Testis (tissue), 3 donors: ENCODE measurements around the gene HLA-DPA1. TPM values are rescaled to one million over a fixed set of nuclear protein-coding genes. Genes with fewer than 3 reads are reported as not detected.
A peak's percentile ranks its signal among the peaks of the same experiment; 100 is the strongest.

Experiments used
- DNase-seq: peaks from one replicate; pipeline ENCODE4 v3.0.0-alpha.2; 2019
- H3K27ac ChIP-seq, 2 donors: fragments of 200-600 bp; sonication (generic); one replicate each; pipeline ENCODE4 v1.5.1; 2019
- H3K27me3 ChIP-seq: fragments of 200-600 bp; sonication (generic); one replicate; pipeline ENCODE4 v1.5.1; 2019
- H3K36me3 ChIP-seq: fragments of 200-600 bp; sonication (generic); one replicate; pipeline ENCODE4 v1.5.1; 2017; ENCODE audit warnings: low read depth; ENCODE audit errors: missing control alignments
- H3K4me1 ChIP-seq: fragments of 200-600 bp; sonication (generic); one replicate; pipeline ENCODE4 v1.5.1; 2019
- H3K4me3 ChIP-seq, 2 donors: fragments of 200-600 bp; sonication (generic); one replicate each; pipeline ENCODE4 v1.5.1; 2017 to 2019
- H3K9me3 ChIP-seq: fragments of 200-600 bp; sonication (generic); one replicate; pipeline ENCODE4 v1.5.1; 2017
- POLR2A ChIP-seq: fragments of 450-650 bp; IDR thresholded peaks from one replicate; pipeline ENCODE4 v1.6.1; 2017; ENCODE audit warnings: antibody characterized with exemption, mild to moderate bottlenecking, moderate library complexity
- WGBS, 2 donors: methylation state at CpG; one replicate each; pipeline ENCODE4 v1.1.5; 2018; 5-methylcytosine and 5-hydroxymethylcytosine counted together
- intact Hi-C: fragments of 100-400 bp; cut with DNase I; formaldehyde crosslinking; loops from one replicate; pipeline ENCODE4 v1.15.1; 2023; ENCODE audit warnings: low total_unique reads
- polyA plus RNA-seq: library from polyadenylated mRNA; stranded (reverse); fragments of 350-450 nt; fragmentation: Illumina TruSeq; extraction: RNeasy Lipid Tissue Mini Kit (QIAGEN cat#74804); gene quantifications from one replicate; pipeline ENCODE4 v1.2.3, GENCODE V29; 2014; ENCODE audit warnings: low read depth, low replicate concordance; ENCODE audit not compliant: insufficient read depth
- total RNA-seq, 2 donors: library from RNA; depleted of rRNA; stranded (reverse); fragments of >200 nt; gene quantifications; one replicate each; pipeline ENCODE4 v1.2.3, GENCODE V29; 2016
- TF ChIP-seq, protein P1 (sequence below), 3 experiments: fragments of 450-650 bp in 2 of 3; fragments of 200-600 bp in 1 of 3; sonication (generic) in 1 of 3; IDR thresholded peaks; one replicate each; pipeline ENCODE4 v1.5.1; 2016 to 2019; ENCODE audit warnings: antibody characterized with exemption in 3 of 3, mild to moderate bottlenecking in 2 of 3, moderate library complexity in 1 of 3

HLA-DPA1 gene
- total and polyA plus RNA-seq, 3 donors from 2014 or later: 26.5 to 143 (median 48.9) TPM

DNA sequence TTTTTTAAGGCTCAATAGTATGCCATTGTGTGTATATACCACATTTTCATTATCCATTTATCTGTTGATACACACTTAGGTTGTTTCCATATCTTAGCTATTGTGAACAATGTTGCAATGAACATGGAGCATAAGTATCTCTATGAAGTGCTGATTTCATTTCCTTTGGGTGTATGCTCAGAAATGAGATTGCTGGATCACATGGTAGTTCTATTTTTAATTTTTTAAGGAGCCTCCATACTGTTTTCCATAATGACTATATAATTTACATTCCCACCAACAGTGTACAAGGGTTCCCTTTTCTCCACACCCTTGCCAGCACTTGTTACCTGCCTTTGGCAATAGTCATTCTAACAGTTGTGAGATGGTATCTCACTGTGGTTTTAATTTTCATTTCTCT, 48.9 kb downstream of the HLA-DPA1 start:
- no peak overlapping the region for H3K4me3 ChIP-seq
- intact Hi-C loops: no loop called here
- H3K9me3 ChIP-seq: no peaks in the 10 kb centered on the region
- no peak overlapping the region for H3K27ac ChIP-seq
- peaks cover 11% of the 10 kb centered on the region for H3K4me1 ChIP-seq
- no peaks in the 10 kb centered on the region for H3K27me3 ChIP-seq
- TF ChIP-seq, protein P1, sequence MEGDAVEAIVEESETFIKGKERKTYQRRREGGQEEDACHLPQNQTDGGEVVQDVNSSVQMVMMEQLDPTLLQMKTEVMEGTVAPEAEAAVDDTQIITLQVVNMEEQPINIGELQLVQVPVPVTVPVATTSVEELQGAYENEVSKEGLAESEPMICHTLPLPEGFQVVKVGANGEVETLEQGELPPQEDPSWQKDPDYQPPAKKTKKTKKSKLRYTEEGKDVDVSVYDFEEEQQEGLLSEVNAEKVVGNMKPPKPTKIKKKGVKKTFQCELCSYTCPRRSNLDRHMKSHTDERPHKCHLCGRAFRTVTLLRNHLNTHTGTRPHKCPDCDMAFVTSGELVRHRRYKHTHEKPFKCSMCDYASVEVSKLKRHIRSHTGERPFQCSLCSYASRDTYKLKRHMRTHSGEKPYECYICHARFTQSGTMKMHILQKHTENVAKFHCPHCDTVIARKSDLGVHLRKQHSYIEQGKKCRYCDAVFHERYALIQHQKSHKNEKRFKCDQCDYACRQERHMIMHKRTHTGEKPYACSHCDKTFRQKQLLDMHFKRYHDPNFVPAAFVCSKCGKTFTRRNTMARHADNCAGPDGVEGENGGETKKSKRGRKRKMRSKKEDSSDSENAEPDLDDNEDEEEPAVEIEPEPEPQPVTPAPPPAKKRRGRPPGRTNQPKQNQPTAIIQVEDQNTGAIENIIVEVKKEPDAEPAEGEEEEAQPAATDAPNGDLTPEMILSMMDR (IDR thresholded peaks at IDR 0.05): no peak
- TF ChIP-seq POLR2A: no peak
- H3K36me3 ChIP-seq: no peaks in the 10 kb centered on the region
- DNase-seq: no peak

DNA sequence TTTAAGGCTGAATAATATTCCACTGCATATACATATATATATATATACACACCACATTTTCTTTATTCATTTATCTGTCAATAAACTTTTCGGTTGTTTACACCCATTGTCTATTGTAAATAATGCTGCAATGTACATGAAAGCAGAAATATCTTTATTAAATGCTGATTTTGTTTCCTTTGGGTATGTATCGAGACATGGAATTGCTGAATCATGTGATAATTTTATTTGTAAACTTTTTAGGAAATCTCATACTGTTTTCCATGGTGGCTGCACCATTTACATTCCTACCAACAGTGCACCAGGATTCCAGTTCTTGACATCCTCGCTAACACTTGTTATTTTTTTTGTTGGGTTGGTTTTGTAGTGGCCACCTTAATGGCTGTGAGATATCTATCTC, 49.9 kb downstream of the HLA-DPA1 start:
- intact Hi-C loops: no loop called here

DNA sequence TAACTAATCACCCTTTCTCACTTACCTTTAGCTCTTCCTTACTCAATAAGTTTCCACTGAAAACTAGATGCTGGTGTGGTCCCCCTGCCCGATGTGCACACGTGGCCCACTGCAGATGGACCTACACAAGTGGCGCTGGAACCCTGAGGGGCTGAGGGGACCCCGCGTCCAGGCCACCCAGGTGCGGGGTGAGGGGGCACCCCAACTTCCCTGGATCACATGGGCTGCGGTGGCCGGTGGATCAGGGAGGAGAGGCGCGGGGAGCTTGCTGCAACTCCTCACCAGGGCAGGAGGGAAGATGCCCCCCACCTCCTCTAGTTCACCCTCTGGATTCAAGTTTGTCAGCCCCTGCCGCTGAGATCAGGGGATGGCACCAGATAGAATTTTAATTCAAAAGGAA, 51.5 kb downstream of the HLA-DPA1 start:
- intact Hi-C loops: no loop called here
- TF ChIP-seq, protein P1 (IDR thresholded peaks at IDR 0.05): no peak
- no peak for TF ChIP-seq POLR2A

More for the DNA sequence above, 49.9 kb downstream of the HLA-DPA1 start:
- no peak for DNase-seq
- Histone ChIP-seq H3K27me3 (no peaks in the 10 kb centered on the region), H3K4me1 (peaks cover 11% of the 10 kb centered on the region), H3K9me3 (no peaks in the 10 kb centered on the region), H3K36me3 (no peaks in the 10 kb centered on the region), H3K27ac (no peak overlapping the region), H3K4me3 (no peak overlapping the region)
- 62 to 87% methylated on average over 3 of the region's 3 CpGs for WGBS, 2 donors
- TF ChIP-seq POLR2A: no peak
- TF ChIP-seq, protein P1 (IDR thresholded peaks at IDR 0.05): no peak

DNA sequence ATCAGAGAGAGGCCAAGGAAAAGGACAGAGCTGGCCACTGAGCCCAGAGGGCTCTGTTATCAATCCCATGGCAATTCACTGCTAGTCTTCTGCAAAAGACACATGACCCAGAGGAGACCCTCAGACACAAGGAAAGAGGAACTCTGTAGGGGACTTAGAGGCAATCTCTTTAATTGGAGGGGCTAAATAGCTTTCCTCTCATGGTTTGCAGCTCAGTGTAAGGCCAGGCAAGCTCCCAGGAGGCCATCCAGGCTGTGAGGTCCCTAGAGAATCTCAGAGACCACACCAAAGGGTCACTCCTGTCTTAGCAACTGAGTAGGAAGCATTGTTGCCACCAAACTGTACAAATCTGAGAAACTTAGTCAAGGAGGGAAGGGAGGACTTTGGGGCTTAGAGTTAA, 54.1 kb downstream of the HLA-DPA1 start:
- Histone ChIP-seq H3K4me3 (no peak overlapping the region), H3K27ac (peak overlapping the region; percentile 42 to 84), H3K27me3 (no peaks in the 10 kb centered on the region), H3K36me3 (no peaks in the 10 kb centered on the region), H3K9me3 (no peaks in the 10 kb centered on the region), H3K4me1 (peaks cover 24% of the 10 kb centered on the region)
- intact Hi-C loops: no loop called here
- no peak for DNase-seq
- TF ChIP-seq, protein P1 (IDR thresholded peaks at IDR 0.05): no peak
- no peak for TF ChIP-seq POLR2A

More for the DNA sequence above, 51.5 kb downstream of the HLA-DPA1 start:
- peaks cover 15% of the 10 kb centered on the region for H3K4me1 ChIP-seq
- no peak overlapping the region for H3K27ac ChIP-seq
- no peak for DNase-seq
- H3K27me3 ChIP-seq: no peaks in the 10 kb centered on the region
- no peaks in the 10 kb centered on the region for H3K9me3 ChIP-seq
- 90 to 93% methylated on average over 11 of the region's 11 CpGs for WGBS, 2 donors
- no peak overlapping the region for H3K4me3 ChIP-seq
- no peaks in the 10 kb centered on the region for H3K36me3 ChIP-seq

DNA sequence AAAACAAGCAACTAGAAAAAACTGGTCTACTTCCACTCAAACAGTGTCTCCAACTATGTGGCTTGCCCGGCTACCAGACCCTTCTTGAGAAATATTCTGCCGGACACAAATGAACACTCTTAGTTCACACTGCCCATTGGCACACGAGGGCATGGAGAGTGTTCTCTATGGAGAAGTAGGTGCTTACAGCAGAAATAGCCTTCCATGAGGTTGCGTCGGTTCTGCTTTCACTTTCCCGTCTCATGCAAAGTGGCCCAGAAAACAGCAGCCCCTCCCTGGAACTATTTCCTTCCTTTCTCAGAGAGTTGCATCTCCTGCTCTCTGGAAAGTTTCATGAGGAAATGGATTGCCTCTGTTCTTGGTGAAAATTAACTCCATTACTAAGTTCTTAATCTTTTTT, 54.5 kb downstream of the HLA-DPA1 start:
- Histone ChIP-seq H3K4me1 (peaks cover 24% of the 10 kb centered on the region), H3K27me3 (no peaks in the 10 kb centered on the region), H3K27ac (peak overlapping the region; percentile 42 to 84), H3K4me3 (no peak overlapping the region), H3K9me3 (no peaks in the 10 kb centered on the region), H3K36me3 (no peaks in the 10 kb centered on the region)
- 47 to 52% methylated on average over 6 of the region's 6 CpGs for WGBS, 2 donors
- peak; percentile 63 for DNase-seq
- intact Hi-C loops: no loop called here
- TF ChIP-seq POLR2A: no peak
- TF ChIP-seq, protein P1 (IDR thresholded peaks at IDR 0.05): no peak
